Posterior cingulate gyrus (tissue), 11 donors: Measurements from ENCODE around the gene GATAD1.
"Not testable (repeated sequence)": the region's sequence is repeated elsewhere in the genome, so short reads cannot be mapped to it uniquely, and the experiment has no call there.

ENCODE experiments used
- DNase-seq, 10 donors: peaks; one replicate each; pipeline versions ENCODE4 v3.0.0 to v3.0.0-alpha.2; 2020 to 2021; ENCODE audit warnings: mixed read lengths in 3 of 10
- intact Hi-C: fragments of 100-400 bp; cut with DNase I; formaldehyde crosslinking; loops from one replicate; pipeline ENCODE4 v1.15.1; 2023

Gene GATAD1

GRCh38 chr7:92478095-92478494 lies 30.8 kb downstream of the GATAD1 start:
- intact Hi-C loops, result no loop called here
- DNase-seq, result no peak

- DNase-seq, result no peak
- intact Hi-C loops, result no loop called here
These were observed 31.4 kb downstream of the GATAD1 start for GRCh38 chr7:92478711-92479110.

- intact Hi-C loops, DNase-seq: not testable (repeated sequence)
These were observed 31.9 kb downstream of the GATAD1 start for GRCh38 chr7:92479146-92479545.

- DNase-seq, intact Hi-C loops: not testable (repeated sequence)
These were observed 36.3 kb downstream of the GATAD1 start for GRCh38 chr7:92483624-92484023.

- DNase-seq, intact Hi-C loops: not testable (repeated sequence)
These were observed 36.9 kb downstream of the GATAD1 start for GRCh38 chr7:92484226-92484625.

GRCh38 chr7:92485267-92485892 lies 38.1 kb downstream of the GATAD1 start:
- intact Hi-C loops, result no loop called here
- no peak for DNase-seq

- no peak for DNase-seq
- intact Hi-C loops, result no loop called here
These were observed 38.7 kb downstream of the GATAD1 start for GRCh38 chr7:92485974-92486373.

GRCh38 chr7:92487804-92488203 lies 40.5 kb downstream of the GATAD1 start:
- intact Hi-C loops, result no loop called here
- DNase-seq, result no peak

- intact Hi-C loops, result no loop called here
- no peak for DNase-seq
These were observed 42.4 kb downstream of the GATAD1 start for GRCh38 chr7:92489634-92490033.

- DNase-seq, result no peak
- intact Hi-C loops, result no loop called here
These were observed 49.6 kb downstream of the GATAD1 start for GRCh38 chr7:92496876-92497275.

- intact Hi-C loops, result no loop called here
- DNase-seq, result no peak
These were observed 51.3 kb downstream of the GATAD1 start for GRCh38 chr7:92498557-92498956.

GRCh38 chr7:92503767-92504166 lies 56.5 kb downstream of the GATAD1 start:
- DNase-seq, result no peak
- intact Hi-C loops, result no loop called here

- intact Hi-C loops, result no loop called here
- DNase-seq, result no peak
These were observed 57.3 kb downstream of the GATAD1 start for GRCh38 chr7:92504563-92504962.

GRCh38 chr7:92506363-92506762 lies 59.1 kb downstream of the GATAD1 start:
- DNase-seq, result no peak
- intact Hi-C loops, result no loop called here

- intact Hi-C loops, result no loop called here
- no peak for DNase-seq
These were observed 61.7 kb downstream of the GATAD1 start for GRCh38 chr7:92508946-92509345.
